Breast epithelium (tissue), 4 donors: ENCODE data around the gene SOST. TPM values are rescaled to one million over a fixed set of nuclear protein-coding genes. Genes with fewer than 3 reads are reported as not detected.
A peak's percentile ranks its signal among the peaks of the same experiment; 100 is the strongest.

Experiments used
- DNase-seq, 2 donors: peaks; one replicate each; pipeline ENCODE4 v3.0.0-alpha.2; 2019; ENCODE audit warnings: low spot score in 2 of 2
- H3K27ac ChIP-seq, 2 donors: fragments of 200-600 bp; sonication (generic) in 1 of 2; one replicate each; pipeline ENCODE4 v1.5.1; 2016 to 2019; ENCODE audit warnings: mild to moderate bottlenecking in 1 of 2
- H3K27me3 ChIP-seq, 2 donors: fragments of 200-600 bp; sonication (generic) in 1 of 2; one replicate each; pipeline versions ENCODE4 v1.5.1 to v1.6.0; 2017 to 2019; ENCODE audit warnings: control low read depth in 1 of 2, mild to moderate bottlenecking in 1 of 2
- H3K36me3 ChIP-seq: fragments of 200-600 bp; one replicate; pipeline ENCODE4 v1.5.1; 2019
- H3K4me1 ChIP-seq, 2 donors: fragments of 200-600 bp; sonication (generic); one replicate each; pipeline ENCODE4 v1.5.1; 2016 to 2019; ENCODE audit warnings: control low read depth in 1 of 2
- H3K4me3 ChIP-seq, 3 donors: fragments of 200-600 bp; sonication (generic); 1 replicate in 2 of 3; 2 replicates in 1 of 3; pipeline ENCODE4 v1.5.1; 2016 to 2019; ENCODE audit warnings: mild to moderate bottlenecking in 3 of 3, moderate library complexity in 2 of 3
- H3K9me3 ChIP-seq, 2 donors: fragments of 200-600 bp; sonication (generic) in 1 of 2; one replicate each; pipeline ENCODE4 v1.5.1; 2016 to 2019; ENCODE audit warnings: control low read depth in 1 of 2
- CTCF ChIP-seq, 3 donors: fragments of 450-650 bp; IDR thresholded peaks; one replicate each; pipeline ENCODE4 v1.5.1; 2016 to 2017; ENCODE audit warnings: antibody characterized with exemption in 3 of 3, mild to moderate bottlenecking in 3 of 3, moderate library complexity in 3 of 3
- POLR2A ChIP-seq: fragments of 450-650 bp; IDR thresholded peaks from one replicate; pipeline ENCODE4 v1.6.1; 2016; ENCODE audit warnings: antibody characterized with exemption, mild to moderate bottlenecking, moderate library complexity
- POLR2AphosphoS5 ChIP-seq, 3 donors: sonication (generic); formaldehyde crosslinking; IDR thresholded peaks; one replicate each; pipeline ENCODE4 v1.6.1; 2017; ENCODE audit warnings: antibody characterized with exemption in 3 of 3
- intact Hi-C: fragments of 100-400 bp; cut with DNase I; formaldehyde crosslinking; loops from one replicate; pipeline ENCODE4 v1.15.1; 2023; ENCODE audit warnings: low total_unique reads
- total RNA-seq, 3 donors: library from RNA; depleted of rRNA; stranded (reverse); fragments of >200 nt; gene quantifications; one replicate each; pipeline ENCODE4 v1.1.0, GENCODE V29; 2016

Gene SOST
- total RNA-seq, 3 donors from 2014 or later = not detected

GRCh38 chr17:43722870-43723665 lies 35.5 kb downstream of the SOST start:
- TF ChIP-seq POLR2AphosphoS5 (IDR thresholded peaks at IDR 0.05) (no peak), CTCF (IDR thresholded peaks at IDR 0.05) (no peak), POLR2A (no peak)
- Histone ChIP-seq H3K27ac (no peak overlapping the region), H3K4me1 (no peaks in the 10 kb centered on the region), H3K4me3 (no peak overlapping the region), H3K36me3 (no peaks in the 10 kb centered on the region), H3K27me3 (no peaks in the 10 kb centered on the region), H3K9me3 (no peaks in the 10 kb centered on the region)
- no peak for DNase-seq
- intact Hi-C loops = no loop called here

DNA sequence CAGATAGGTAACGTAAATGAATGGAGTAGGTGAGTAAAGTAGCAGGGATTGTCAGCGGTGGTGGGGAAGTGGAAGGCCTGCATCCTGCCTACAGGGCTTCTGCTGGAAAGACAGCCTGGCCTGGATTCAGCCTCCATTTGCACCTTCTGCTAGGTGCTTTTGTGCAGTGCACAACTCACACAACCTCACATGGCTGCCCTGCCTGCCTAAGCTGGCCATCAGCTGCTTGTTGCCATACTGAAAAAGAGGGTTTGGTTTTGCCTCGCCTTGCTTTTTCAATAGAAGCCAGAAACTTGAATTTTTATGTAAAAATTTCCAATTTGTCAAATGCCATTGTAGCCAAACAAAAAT lies 36.3 kb downstream of the SOST start:
- no peak overlapping the region for H3K27ac ChIP-seq
- intact Hi-C loops = no loop called here
- H3K9me3 ChIP-seq = no peaks in the 10 kb centered on the region
- TF ChIP-seq POLR2A (no peak), POLR2AphosphoS5 (IDR thresholded peaks at IDR 0.05) (no peak)
- H3K36me3 ChIP-seq = no peaks in the 10 kb centered on the region
- no peak overlapping the region for H3K4me3 ChIP-seq
- H3K4me1 ChIP-seq = no peaks in the 10 kb centered on the region
- DNase-seq = no peak
- H3K27me3 ChIP-seq = no peaks in the 10 kb centered on the region

DNA sequence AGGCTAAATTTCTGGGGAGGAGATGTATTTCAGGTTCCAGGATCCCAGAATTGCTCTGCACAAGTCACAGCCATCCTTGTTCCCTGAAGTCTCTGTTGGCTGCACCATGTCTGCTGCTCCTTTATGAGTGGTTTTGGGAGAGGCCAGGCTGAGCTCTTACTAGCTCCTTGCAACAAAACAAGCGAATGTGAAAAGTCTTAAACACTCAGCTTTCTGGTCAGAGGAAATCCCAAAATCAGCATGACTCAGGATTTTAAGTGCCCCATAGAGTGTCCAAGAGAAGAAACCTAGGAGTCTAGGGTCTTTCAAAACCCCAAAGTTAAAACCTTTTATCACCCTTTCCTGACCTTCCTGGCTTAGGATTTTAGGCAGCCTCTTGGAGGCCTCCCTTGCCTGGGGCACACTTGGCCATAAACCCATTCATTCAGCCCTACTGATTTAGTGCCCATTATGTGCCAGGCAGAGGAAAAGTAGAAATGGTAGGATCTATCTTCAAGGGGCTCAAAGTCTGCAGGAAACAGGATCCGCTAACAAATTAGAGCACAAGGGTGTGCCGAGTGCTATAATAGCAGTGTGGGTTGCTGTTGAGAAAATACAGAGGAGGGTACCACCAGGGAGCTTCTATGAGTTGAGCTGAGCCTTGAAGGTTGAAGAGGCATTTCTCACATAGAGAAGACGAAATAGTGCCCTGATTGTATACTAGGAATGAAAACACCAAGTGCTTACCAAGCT lies 36.9 kb downstream of the SOST start:
- H3K27ac ChIP-seq = no peak overlapping the region

GRCh38 chr17:43720311-43721060 lies 38.1 kb downstream of the SOST start:
- Histone ChIP-seq H3K27me3 (no peaks in the 10 kb centered on the region), H3K4me1 (no peaks in the 10 kb centered on the region), H3K36me3 (no peaks in the 10 kb centered on the region), H3K9me3 (no peaks in the 10 kb centered on the region), H3K27ac (peak overlapping the region; percentile 94 to 99), H3K4me3 (peak overlapping the region; percentile 62 to 87 (median 86))
- intact Hi-C loops = no loop called here
- TF ChIP-seq CTCF (IDR thresholded peaks at IDR 0.05) (no peak), POLR2AphosphoS5 (IDR thresholded peaks at IDR 0.05) (peak; percentile 60 to 74 (median 72))
- peak; percentile 60 to 74 for DNase-seq

More for the DNA sequence above, 36.9 kb downstream of the SOST start:
- Histone ChIP-seq H3K27me3 (no peaks in the 10 kb centered on the region), H3K4me3 (no peak overlapping the region), H3K36me3 (no peaks in the 10 kb centered on the region), H3K4me1 (no peaks in the 10 kb centered on the region), H3K9me3 (no peaks in the 10 kb centered on the region)
- TF ChIP-seq POLR2A = no peak
- TF ChIP-seq CTCF (IDR thresholded peaks at IDR 0.05) = no peak
- no peak for TF ChIP-seq POLR2AphosphoS5 (IDR thresholded peaks at IDR 0.05)
- no peak for DNase-seq
- intact Hi-C loops = no loop called here

DNA sequence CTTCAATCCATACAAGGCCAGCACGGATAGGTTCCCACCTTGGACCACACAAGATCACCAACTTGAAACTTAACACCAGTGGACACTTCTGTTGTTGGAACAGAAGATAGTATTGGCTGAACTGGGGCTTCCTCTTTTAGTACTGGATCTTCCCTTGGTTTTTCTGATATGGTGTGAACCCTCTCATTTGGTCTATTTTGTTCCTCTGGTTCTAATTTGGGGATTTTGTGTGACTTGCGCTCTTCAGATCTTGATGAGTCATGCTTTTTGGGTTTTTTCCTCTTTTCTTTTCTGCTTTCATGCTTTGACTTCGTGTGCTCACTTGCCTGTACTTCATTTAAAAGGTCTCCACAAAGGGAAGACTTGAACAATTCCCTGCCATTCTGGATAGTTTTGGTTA lies 39.0 kb downstream of the SOST start:
- Histone ChIP-seq H3K9me3 (no peaks in the 10 kb centered on the region), H3K4me1 (no peaks in the 10 kb centered on the region), H3K4me3 (no peak overlapping the region), H3K27me3 (no peaks in the 10 kb centered on the region), H3K27ac (no peak overlapping the region), H3K36me3 (no peaks in the 10 kb centered on the region)
- intact Hi-C loops = no loop called here
- DNase-seq = no peak
- TF ChIP-seq POLR2A (no peak), POLR2AphosphoS5 (IDR thresholded peaks at IDR 0.05) (no peak), CTCF (IDR thresholded peaks at IDR 0.05) (no peak)
